ENCODE data around the gene APPBP2.

APPBP2 gene

DNA sequence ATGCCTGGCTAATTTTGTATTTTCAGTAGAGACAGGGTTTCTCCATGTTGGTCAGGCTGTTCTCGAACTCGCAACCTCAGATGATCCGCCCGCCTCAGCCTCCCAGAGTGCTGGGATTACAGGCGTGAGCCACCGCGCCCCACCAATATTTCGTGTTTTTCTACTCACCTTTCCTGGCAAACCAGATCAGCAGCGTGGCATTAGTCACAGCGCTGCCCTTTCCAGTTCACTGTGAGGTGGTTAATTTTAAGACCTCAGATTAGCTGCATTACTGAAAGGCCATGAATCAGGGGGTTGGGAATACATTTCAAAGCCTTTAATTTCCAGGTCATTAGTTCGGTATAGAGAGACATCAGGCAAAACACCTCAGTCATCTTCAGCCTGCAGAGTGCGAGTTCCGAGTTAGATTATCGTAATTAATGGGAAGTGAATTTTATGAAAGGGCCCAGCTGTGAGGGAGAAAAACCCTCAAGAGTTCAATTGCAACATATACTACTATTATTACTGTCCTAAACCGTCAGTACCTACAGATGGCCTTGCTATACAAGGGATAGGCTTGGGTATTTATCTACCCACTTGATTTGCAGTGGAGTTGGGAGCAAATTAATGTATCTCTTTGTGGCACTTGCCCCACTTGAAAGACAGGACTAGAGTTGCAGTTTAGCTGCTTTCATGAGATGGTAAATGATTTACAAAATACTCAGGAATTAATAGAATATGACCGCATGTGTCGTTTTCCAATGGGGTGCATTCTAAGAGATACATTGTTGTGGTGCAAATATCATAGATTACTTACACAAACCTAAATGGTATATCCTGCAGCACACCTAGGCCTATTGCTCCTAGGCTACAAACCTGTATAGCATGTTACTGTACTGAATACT is 132.0 kb downstream of the APPBP2 start:
- H3K27me3 ChIP-seq (replicated peaks in 2 of 5; ENCODE audit: control insufficient read depth in 4 of 5, insufficient read depth in 5 of 5, low read length in 4 of 5): no peaks in the 10 kb centered on the region
- no peaks in the 10 kb centered on the region for H3K36me3 ChIP-seq (ENCODE audit: control insufficient read depth in 4 of 4, insufficient read depth in 4 of 4, low read length in 3 of 4)
- no peak overlapping the region for H3K4me3 ChIP-seq (ENCODE audit: control insufficient read depth in 1 of 7, extremely low read depth in 1 of 7, insufficient read depth in 4 of 7, low read depth in 2 of 7, low read length in 6 of 7)
- no peak for DNase-seq
- H3K4me1 ChIP-seq (ENCODE audit: control extremely low read depth in 1 of 4, control insufficient read depth in 4 of 4, insufficient read depth in 4 of 4, low read length in 3 of 4): peaks cover 29 to 87% (median 42%) of the 10 kb centered on the region in 4 experiments
- ChIA-PET CTCF (interaction anchor here (0.6 kb wide), 1 partner anchor 347 kb away, joined by 3 read pairs; no protein-coding TSS in a partner anchor), POLR2A (no interaction called here)
- H3K9me3 ChIP-seq (ENCODE audit: control extremely low read depth in 1 of 5, control insufficient read depth in 4 of 5, insufficient read depth in 2 of 5, low read depth in 1 of 5, low read length in 4 of 5): no peaks in the 10 kb centered on the region
- WGBS (ENCODE audit: insufficient coverage): 94% methylated on average over 14 of the region's 17 CpGs
- no peak overlapping the region for H3K27ac ChIP-seq (ENCODE audit: insufficient read depth in 1 of 2, low read depth in 1 of 2, low read length in 2 of 2, poor library complexity in 1 of 2, severe bottlenecking in 2 of 2)
